DMS79 treated with DMSO at 0.1 percent for 48 hours (cell line): ENCODE results near the gene PRSS56.

Experiments
- DNase-seq: peaks from one replicate; lab custom pipeline; 2025; lab: John Stamatoyannopoulos, UW

The PRSS56 gene

GRCh38 chr2:232519581-232520438, at the start of gene PRSS56:
PRSS56 (plus strand) TSS chr2:232520388; CDS start chr2:232520599, 211 bp downstream.
- DNase-seq: no peak

- DNase-seq: peak; percentile 87
These were observed 46.7 kb upstream of the PRSS56 start for GRCh38 chr2:232473467-232473890.

- DNase-seq: no peak
These were observed 44.1 kb upstream of the PRSS56 start for GRCh38 chr2:232476045-232476444.

- DNase-seq: no peak
These were observed 43.4 kb upstream of the PRSS56 start for GRCh38 chr2:232476791-232477190.

- DNase-seq: no peak
These were observed 42.3 kb upstream of the PRSS56 start for GRCh38 chr2:232477751-232478510.

GRCh38 chr2:232478571-232479340, 41.4 kb upstream of the PRSS56 start:
- no peak for DNase-seq

GRCh38 chr2:232479341-232480200, 40.6 kb upstream of the PRSS56 start:
- no peak for DNase-seq

- DNase-seq: no peak
These were observed 39.7 kb upstream of the PRSS56 start for GRCh38 chr2:232480201-232481190.

GRCh38 chr2:232481322-232482140, 38.7 kb upstream of the PRSS56 start:
- DNase-seq: no peak

GRCh38 chr2:232482301-232483238, 37.6 kb upstream of the PRSS56 start:
- DNase-seq: no peak

GRCh38 chr2:232483311-232483922, 36.8 kb upstream of the PRSS56 start:
- no peak for DNase-seq

GRCh38 chr2:232483923-232484627, 36.1 kb upstream of the PRSS56 start:
- no peak for DNase-seq

GRCh38 chr2:232484628-232485347, 35.4 kb upstream of the PRSS56 start:
- no peak for DNase-seq

- DNase-seq: no peak
These were observed 34.8 kb upstream of the PRSS56 start for GRCh38 chr2:232485348-232485756.

- no peak for DNase-seq
These were observed 34.2 kb upstream of the PRSS56 start for GRCh38 chr2:232485757-232486557.
